Measurements from ENCODE around the gene NUP188.
A peak's percentile ranks its signal among the peaks of the same experiment; 100 is the strongest.
"Not testable (repeated sequence)": the region's sequence is repeated elsewhere in the genome, so short reads cannot be mapped to it uniquely, and the experiment has no call there.

NUP188 gene

GRCh38 chr9:128940271-128940921, 7.1 kb upstream of the NUP188 start:
- no peak for TF ChIP-seq YY1 (IDR thresholded peaks at IDR 0.05; ENCODE audit: insufficient read depth, insufficient read length)
- TF ChIP-seq SUZ12 (IDR thresholded peaks at IDR 0.05; ENCODE audit: extremely low read depth, insufficient read depth, insufficient read length): no peak
- TF ChIP-seq ZNF274 (IDR thresholded peaks at IDR 0.05; ENCODE audit: low read depth, low read length): no peak

GRCh38 chr9:128940946-128941755, 6.3 kb upstream of the NUP188 start:
- H3K9me3 ChIP-seq (ENCODE audit: insufficient read depth, low read length): no peaks in the 10 kb centered on the region
- DNase-seq (ENCODE audit: low read depth, low spot score): no peak
- H3K9ac ChIP-seq (ENCODE audit: insufficient read length, low read depth): peak overlapping the region; percentile 27
- H3K4me3 ChIP-seq (ENCODE audit: insufficient read length, low read depth): no peak overlapping the region
- H3K4me1 ChIP-seq (ENCODE audit: insufficient read depth, insufficient read length): peaks cover 16% of the 10 kb centered on the region
- peaks cover 49% of the 10 kb centered on the region for H3K36me3 ChIP-seq (ENCODE audit: insufficient read depth, insufficient read length, low read length)
- no peaks in the 10 kb centered on the region for H3K27me3 ChIP-seq (ENCODE audit: insufficient read depth, insufficient read length)
- no peak for TF ChIP-seq SUZ12 (IDR thresholded peaks at IDR 0.05; ENCODE audit: extremely low read depth, insufficient read depth, insufficient read length)
- TF ChIP-seq YY1 (IDR thresholded peaks at IDR 0.05; ENCODE audit: insufficient read depth, insufficient read length): no peak
- no peak for TF ChIP-seq ZNF274 (IDR thresholded peaks at IDR 0.05; ENCODE audit: low read depth, low read length)

More at GRCh38 chr9:128940271-128940921, 7.1 kb upstream of the NUP188 start:
- Histone ChIP-seq H3K4me3 (ENCODE audit: insufficient read length, low read depth) (no peak overlapping the region), H3K36me3 (ENCODE audit: insufficient read depth, insufficient read length, low read length) (peaks cover 41% of the 10 kb centered on the region), H3K4me1 (ENCODE audit: insufficient read depth, insufficient read length) (peaks cover 15% of the 10 kb centered on the region), H3K27me3 (ENCODE audit: insufficient read depth, insufficient read length) (no peaks in the 10 kb centered on the region), H3K9ac (ENCODE audit: insufficient read length, low read depth) (no peak overlapping the region), H3K9me3 (ENCODE audit: insufficient read depth, low read length) (no peaks in the 10 kb centered on the region)
- no peak for DNase-seq (ENCODE audit: low read depth, low spot score)

GRCh38 chr9:128943832-128944620, 3.5 kb upstream of the NUP188 start:
- H3K4me1 ChIP-seq (ENCODE audit: insufficient read depth, insufficient read length): peaks cover 24% of the 10 kb centered on the region
- no peak overlapping the region for H3K4me3 ChIP-seq (ENCODE audit: insufficient read length, low read depth)
- TF ChIP-seq SUZ12 (IDR thresholded peaks at IDR 0.05; ENCODE audit: extremely low read depth, insufficient read depth, insufficient read length) (no peak), YY1 (IDR thresholded peaks at IDR 0.05; ENCODE audit: insufficient read depth, insufficient read length) (no peak), ZNF274 (IDR thresholded peaks at IDR 0.05; ENCODE audit: low read depth, low read length) (no peak)
- no peaks in the 10 kb centered on the region for H3K9me3 ChIP-seq (ENCODE audit: insufficient read depth, low read length)
- H3K27me3 ChIP-seq (ENCODE audit: insufficient read depth, insufficient read length): no peaks in the 10 kb centered on the region
- H3K9ac ChIP-seq (ENCODE audit: insufficient read length, low read depth): no peak overlapping the region
- no peak for DNase-seq (ENCODE audit: low read depth, low spot score)
- peaks cover 52% of the 10 kb centered on the region for H3K36me3 ChIP-seq (ENCODE audit: insufficient read depth, insufficient read length, low read length)

- Histone ChIP-seq H3K36me3 (ENCODE audit: insufficient read depth, insufficient read length, low read length) (peaks cover 61% of the 10 kb centered on the region), H3K4me1 (ENCODE audit: insufficient read depth, insufficient read length) (peaks cover 24% of the 10 kb centered on the region)
- not testable (repeated sequence) for H3K9ac ChIP-seq (ENCODE audit: insufficient read length, low read depth); DNase-seq (ENCODE audit: low read depth, low spot score); H3K9me3 ChIP-seq (ENCODE audit: insufficient read depth, low read length); H3K4me3 ChIP-seq (ENCODE audit: insufficient read length, low read depth); H3K27me3 ChIP-seq (ENCODE audit: insufficient read depth, insufficient read length)
Observed at GRCh38 chr9:128944966-128945365, 2.5 kb upstream of the NUP188 start.

- H3K4me3 ChIP-seq (ENCODE audit: insufficient read length, low read depth): no peak overlapping the region
- no peak overlapping the region for H3K9ac ChIP-seq (ENCODE audit: insufficient read length, low read depth)
- TF ChIP-seq YY1 (IDR thresholded peaks at IDR 0.05; ENCODE audit: insufficient read depth, insufficient read length): no peak
- no peak for TF ChIP-seq ZNF274 (IDR thresholded peaks at IDR 0.05; ENCODE audit: low read depth, low read length)
- TF ChIP-seq SUZ12 (IDR thresholded peaks at IDR 0.05; ENCODE audit: extremely low read depth, insufficient read depth, insufficient read length): no peak
- no peaks in the 10 kb centered on the region for H3K27me3 ChIP-seq (ENCODE audit: insufficient read depth, insufficient read length)
- peaks cover 17% of the 10 kb centered on the region for H3K4me1 ChIP-seq (ENCODE audit: insufficient read depth, insufficient read length)
- no peak for DNase-seq (ENCODE audit: low read depth, low spot score)
- H3K9me3 ChIP-seq (ENCODE audit: insufficient read depth, low read length): no peaks in the 10 kb centered on the region
- H3K36me3 ChIP-seq (ENCODE audit: insufficient read depth, insufficient read length, low read length): peaks cover 66% of the 10 kb centered on the region
Observed at GRCh38 chr9:128945798-128946501, 1.5 kb upstream of the NUP188 start.

GRCh38 chr9:128946571-128947276, 775 bp upstream of the NUP188 start:
- peaks cover 64% of the 10 kb centered on the region for H3K36me3 ChIP-seq (ENCODE audit: insufficient read depth, insufficient read length, low read length)
- no peaks in the 10 kb centered on the region for H3K9me3 ChIP-seq (ENCODE audit: insufficient read depth, low read length)
- TF ChIP-seq ZNF274 (IDR thresholded peaks at IDR 0.05; ENCODE audit: low read depth, low read length) (no peak), YY1 (IDR thresholded peaks at IDR 0.05; ENCODE audit: insufficient read depth, insufficient read length) (no peak), SUZ12 (IDR thresholded peaks at IDR 0.05; ENCODE audit: extremely low read depth, insufficient read depth, insufficient read length) (no peak)
- peaks cover 9% of the 10 kb centered on the region for H3K4me1 ChIP-seq (ENCODE audit: insufficient read depth, insufficient read length)
- H3K27me3 ChIP-seq (ENCODE audit: insufficient read depth, insufficient read length): no peaks in the 10 kb centered on the region
- no peak for DNase-seq (ENCODE audit: low read depth, low spot score)
- H3K9ac ChIP-seq (ENCODE audit: insufficient read length, low read depth): peak overlapping the region; percentile 98
- H3K4me3 ChIP-seq (ENCODE audit: insufficient read length, low read depth): peak overlapping the region; percentile 97

Data from NT2/D1 (cell line).